Measurements from ENCODE around the gene ZBTB48.
"Not testable (repeated sequence)": the region's sequence is repeated elsewhere in the genome, so short reads cannot be mapped to it uniquely, and the experiment has no call there.

Gene ZBTB48

GRCh38 chr1:6579374-6580118 is at the start of gene ZBTB48:
Gene ZBTB48 (plus strand): TSS chr1:6579994. CDS start chr1:6580610, 616 bp downstream.
- DNase-seq (ENCODE audit: low read depth) = peak; percentile 91

- DNase-seq (ENCODE audit: low read depth) = no peak
These were observed 49.2 kb upstream of the ZBTB48 start for GRCh38 chr1:6530504-6531160.

GRCh38 chr1:6531996-6532395 is 47.8 kb upstream of the ZBTB48 start:
- DNase-seq (ENCODE audit: low read depth) = no peak

- no peak for DNase-seq (ENCODE audit: low read depth)
These were observed 45.5 kb upstream of the ZBTB48 start for GRCh38 chr1:6534248-6534822.

- DNase-seq (ENCODE audit: low read depth) = no peak
These were observed 44.6 kb upstream of the ZBTB48 start for GRCh38 chr1:6535214-6535613.

- DNase-seq (ENCODE audit: low read depth) = no peak
These were observed 43.5 kb upstream of the ZBTB48 start for GRCh38 chr1:6536291-6536690.

- DNase-seq (ENCODE audit: low read depth) = no peak
These were observed 40.8 kb upstream of the ZBTB48 start for GRCh38 chr1:6538956-6539355.

- no peak for DNase-seq (ENCODE audit: low read depth)
These were observed 35.0 kb upstream of the ZBTB48 start for GRCh38 chr1:6544831-6545230.

- no peak for DNase-seq (ENCODE audit: low read depth)
These were observed 34.3 kb upstream of the ZBTB48 start for GRCh38 chr1:6545276-6546112.

- no peak for DNase-seq (ENCODE audit: low read depth)
These were observed 33.5 kb upstream of the ZBTB48 start for GRCh38 chr1:6546326-6546725.

GRCh38 chr1:6547301-6547700 is 32.5 kb upstream of the ZBTB48 start:
- no peak for DNase-seq (ENCODE audit: low read depth)

GRCh38 chr1:6554031-6554906 is 25.5 kb upstream of the ZBTB48 start, which contains the start of gene NOL9:
Gene NOL9 (minus strand): TSS chr1:6554513. CDS start chr1:6554502, 11 bp downstream.
- peak; percentile 88 for DNase-seq (ENCODE audit: low read depth)

- no peak for DNase-seq (ENCODE audit: low read depth)
These were observed 24.7 kb upstream of the ZBTB48 start, which contains the start of gene TAS1R1 for GRCh38 chr1:6554907-6555778. Gene TAS1R1 (plus strand): TSS chr1:6555307. CDS start chr1:6555374, 67 bp downstream.

GRCh38 chr1:6557597-6557996 is 22.2 kb upstream of the ZBTB48 start:
- no peak for DNase-seq (ENCODE audit: low read depth)

GRCh38 chr1:6559161-6559560 is 20.6 kb upstream of the ZBTB48 start:
- DNase-seq (ENCODE audit: low read depth) = not testable (repeated sequence)

- no peak for DNase-seq (ENCODE audit: low read depth)
These were observed 19.5 kb upstream of the ZBTB48 start for GRCh38 chr1:6560267-6560666.

- no peak for DNase-seq (ENCODE audit: low read depth)
These were observed 10.8 kb upstream of the ZBTB48 start for GRCh38 chr1:6569033-6569432.

GRCh38 chr1:6570100-6570499 is 9.7 kb upstream of the ZBTB48 start:
- no peak for DNase-seq (ENCODE audit: low read depth)

- DNase-seq (ENCODE audit: low read depth) = no peak
These were observed 8.8 kb upstream of the ZBTB48 start for GRCh38 chr1:6570987-6571386.
